RWPE1 (cell line): ENCODE results near the gene RBPJ.

ENCODE experiments used
- CTCF ChIA-PET: fragments of 350-600 bp; sonication (Branson Sonifier 250); formaldehyde crosslinking; extraction: SDS; loops from one replicate; lab custom pipeline; 2021; lab: Yijun Ruan, JAX
- POLR2A ChIA-PET: fragments of 400-600 bp; formaldehyde crosslinking; extraction: SDS; loops from one replicate; lab custom pipeline; 2020; ENCODE audit warnings: antibody characterized with exemption; ENCODE audit not compliant: low non-redundant PET; lab: Yijun Ruan, JAX
- DNase-seq: peaks from one replicate; pipeline ENCODE4 v3.0.0; 2012; ENCODE audit warnings: low spot score
- H3K27ac ChIP-seq: fragments of 450-650 bp; 2 replicates; pipeline ENCODE4 v1.5.1; 2017
- TF ChIP-seq, protein P1 (sequence below): fragments of 450-650 bp; conservative IDR thresholded peaks from 2 replicates; pipeline ENCODE4 v1.5.1; 2017; ENCODE audit warnings: low read depth, mild to moderate bottlenecking

Gene RBPJ

DNA sequence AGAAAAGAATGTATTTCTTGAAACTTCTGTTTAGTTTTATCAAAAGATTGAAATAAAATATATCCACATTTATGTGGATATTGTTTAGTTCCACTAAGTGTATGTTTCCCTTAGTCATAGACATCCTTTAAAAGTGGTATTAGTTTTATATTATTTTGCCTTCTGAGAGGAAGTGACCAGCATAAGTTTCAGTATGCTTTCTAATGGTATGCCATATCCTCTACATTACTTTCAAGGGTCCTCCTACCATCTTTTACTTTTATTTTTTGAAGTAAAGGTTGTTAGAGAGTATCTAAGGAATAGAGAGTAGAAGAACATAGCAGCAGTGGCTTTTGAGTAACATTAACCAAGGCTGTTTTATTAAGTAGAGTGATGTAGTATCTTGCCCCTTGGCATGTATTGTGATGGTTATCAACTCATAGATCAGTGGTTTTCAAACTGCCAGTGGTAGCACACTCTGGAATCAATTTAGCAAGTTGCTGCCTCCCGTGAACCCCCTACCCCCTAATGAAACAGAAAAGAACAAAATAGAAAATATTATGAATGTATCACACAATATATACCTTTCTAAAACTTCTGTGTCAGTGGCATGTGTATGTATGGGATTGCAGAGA lies 44.8 kb downstream of the RBPJ start:
- POLR2A ChIA-PET, result no interaction called here
- H3K27ac ChIP-seq, result no peak overlapping the region
- DNase-seq, result no peak
- CTCF ChIA-PET, result interaction anchor here (0.6 kb wide), 1 partner anchor 30 kb away, joined by 3 read pairs; no protein-coding TSS in a partner anchor
- TF ChIP-seq, protein P1, sequence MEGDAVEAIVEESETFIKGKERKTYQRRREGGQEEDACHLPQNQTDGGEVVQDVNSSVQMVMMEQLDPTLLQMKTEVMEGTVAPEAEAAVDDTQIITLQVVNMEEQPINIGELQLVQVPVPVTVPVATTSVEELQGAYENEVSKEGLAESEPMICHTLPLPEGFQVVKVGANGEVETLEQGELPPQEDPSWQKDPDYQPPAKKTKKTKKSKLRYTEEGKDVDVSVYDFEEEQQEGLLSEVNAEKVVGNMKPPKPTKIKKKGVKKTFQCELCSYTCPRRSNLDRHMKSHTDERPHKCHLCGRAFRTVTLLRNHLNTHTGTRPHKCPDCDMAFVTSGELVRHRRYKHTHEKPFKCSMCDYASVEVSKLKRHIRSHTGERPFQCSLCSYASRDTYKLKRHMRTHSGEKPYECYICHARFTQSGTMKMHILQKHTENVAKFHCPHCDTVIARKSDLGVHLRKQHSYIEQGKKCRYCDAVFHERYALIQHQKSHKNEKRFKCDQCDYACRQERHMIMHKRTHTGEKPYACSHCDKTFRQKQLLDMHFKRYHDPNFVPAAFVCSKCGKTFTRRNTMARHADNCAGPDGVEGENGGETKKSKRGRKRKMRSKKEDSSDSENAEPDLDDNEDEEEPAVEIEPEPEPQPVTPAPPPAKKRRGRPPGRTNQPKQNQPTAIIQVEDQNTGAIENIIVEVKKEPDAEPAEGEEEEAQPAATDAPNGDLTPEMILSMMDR, result no peak

DNA sequence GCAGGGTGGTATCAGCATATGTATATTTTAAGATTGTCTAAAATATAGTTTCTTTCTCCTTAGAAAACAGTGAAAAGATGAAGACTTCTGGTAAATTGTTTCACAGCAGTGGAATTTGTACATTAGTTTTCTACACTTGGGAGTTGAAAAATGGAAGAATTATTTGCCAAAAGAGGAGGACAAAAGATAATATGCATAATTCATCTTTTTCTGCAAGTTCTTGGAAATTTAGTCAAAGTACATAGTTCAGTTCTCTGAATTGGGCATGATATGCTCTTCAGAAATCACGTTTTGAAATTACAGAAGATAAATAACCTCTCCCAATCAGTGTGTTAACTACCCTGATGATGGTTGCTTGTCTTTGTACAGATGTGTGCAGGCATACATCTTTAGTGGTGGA lies 47.0 kb downstream of the RBPJ start:
- ChIA-PET CTCF (no interaction called here), POLR2A (no interaction called here)
- no peak overlapping the region for H3K27ac ChIP-seq
- DNase-seq, result no peak
- TF ChIP-seq, protein P1, result no peak

DNA sequence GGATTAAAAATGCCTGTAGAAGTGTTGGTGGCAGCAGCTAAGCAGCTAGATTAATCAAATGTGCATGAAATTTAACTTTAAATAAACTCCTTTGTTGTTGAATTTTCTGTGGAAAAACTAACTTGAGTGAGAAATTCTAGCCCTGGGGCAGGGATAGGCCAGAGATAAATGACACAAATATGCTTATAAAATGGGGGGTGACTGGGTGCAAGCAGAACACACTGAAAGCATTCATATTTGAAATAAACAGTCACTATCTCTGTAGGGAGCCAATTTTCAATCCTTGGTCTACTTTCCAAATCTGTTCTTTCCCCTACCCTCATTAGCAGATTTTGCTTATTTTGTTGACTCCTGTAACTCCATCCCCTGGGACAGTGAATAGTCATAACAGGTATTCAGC lies 47.9 kb downstream of the RBPJ start:
- ChIA-PET CTCF (no interaction called here), POLR2A (no interaction called here)
- no peak for DNase-seq
- TF ChIP-seq, protein P1, result no peak
- no peak overlapping the region for H3K27ac ChIP-seq

DNA sequence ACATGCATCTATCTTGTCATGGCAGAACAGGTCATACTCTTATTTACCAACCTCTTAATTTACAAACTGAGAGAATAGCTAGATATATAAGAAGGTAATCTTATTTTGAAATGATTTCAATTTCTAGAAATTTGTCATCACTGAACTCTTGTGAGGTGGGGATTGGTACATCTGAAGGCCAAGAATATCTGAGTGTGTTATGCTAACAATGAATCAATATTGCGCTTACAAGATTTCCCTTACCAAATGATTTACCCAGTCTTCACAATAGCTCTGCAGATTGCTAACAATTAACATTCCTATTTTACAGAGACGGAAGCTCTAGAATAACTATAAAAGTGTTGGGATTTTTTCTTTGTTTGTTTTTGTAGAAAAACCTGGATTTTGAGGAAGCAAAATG lies 48.3 kb downstream of the RBPJ start:
- CTCF ChIA-PET, result no interaction called here
- POLR2A ChIA-PET, result no interaction called here
- H3K27ac ChIP-seq, result no peak overlapping the region
- DNase-seq, result no peak
- TF ChIP-seq, protein P1, result no peak

DNA sequence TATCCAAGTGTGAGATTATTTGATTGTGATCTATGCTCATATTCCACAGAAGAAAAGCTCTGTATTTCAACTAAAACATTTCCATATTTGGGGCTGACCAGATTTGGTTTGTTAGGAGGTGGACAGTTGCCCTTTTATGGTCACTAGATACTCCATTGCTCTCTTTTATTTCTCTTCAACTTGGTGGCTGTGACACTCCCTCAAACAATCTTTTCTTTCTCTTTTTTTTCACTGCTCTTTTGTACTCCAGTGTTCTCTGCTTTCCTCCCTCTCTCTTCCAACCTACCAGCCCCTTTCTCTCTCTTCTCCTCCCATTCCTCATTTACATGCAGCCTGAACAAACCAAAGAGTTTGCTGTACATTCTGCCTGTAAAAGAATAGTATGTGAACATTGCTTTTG lies 48.8 kb downstream of the RBPJ start:
- no peak overlapping the region for H3K27ac ChIP-seq
- ChIA-PET POLR2A (no interaction called here), CTCF (no interaction called here)
- TF ChIP-seq, protein P1, result no peak
- DNase-seq, result no peak

DNA sequence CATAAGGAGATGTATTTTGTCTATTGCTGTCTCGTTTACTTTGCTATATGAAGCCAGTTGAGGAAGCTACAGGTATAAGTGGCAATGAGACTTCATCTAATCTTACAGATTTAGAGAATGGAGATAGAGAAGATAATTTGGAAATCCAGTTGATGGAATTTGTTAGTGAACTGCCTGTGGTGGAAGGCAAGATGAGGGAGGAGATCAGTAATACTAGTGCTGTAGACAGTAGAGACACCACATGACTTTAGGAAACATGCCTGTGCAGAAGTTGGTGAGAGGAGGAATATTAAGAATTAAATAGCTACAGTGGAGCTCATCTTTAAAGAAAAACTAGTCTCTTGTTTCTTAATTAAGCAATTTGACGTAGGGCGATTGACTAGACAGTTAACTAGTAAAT lies 51.3 kb downstream of the RBPJ start:
- ChIA-PET POLR2A (no interaction called here), CTCF (interaction anchor here (0.5 kb wide), 1 partner anchor 1223 kb away, joined by 6 read pairs; no protein-coding TSS in a partner anchor)
- TF ChIP-seq, protein P1, result no peak
- no peak for DNase-seq
- no peak overlapping the region for H3K27ac ChIP-seq
